ENCODE measurements around the gene MAP7D3.

MAP7D3 gene

GRCh38 chrX:136273986-136274385, 22.8 kb upstream of the MAP7D3 start:
- no peaks in the 10 kb centered on the region for H3K27me3 ChIP-seq (ENCODE audit: low read length)
- no peak overlapping the region for H3K4me3 ChIP-seq (ENCODE audit: insufficient read depth, low read length, poor library complexity, severe bottlenecking)
- TF ChIP-seq CTCF (IDR thresholded peaks at IDR 0.05; ENCODE audit: insufficient read depth, low read length, poor library complexity, severe bottlenecking) (no peak), EZH2phosphoT487 (conservative IDR thresholded peaks at IDR 0.05; ENCODE audit: low read length) (no peak)
- H2AFZ ChIP-seq (ENCODE audit: low read depth, low read length, severe bottlenecking): no peak overlapping the region
- H3K79me2 ChIP-seq (ENCODE audit: insufficient read depth, low read length): no peaks in the 10 kb centered on the region
- no peaks in the 10 kb centered on the region for H4K20me1 ChIP-seq (ENCODE audit: low read depth, low read length)
- no peak overlapping the region for H3K27ac ChIP-seq (ENCODE audit: low read depth, low read length)
- no peak overlapping the region for H3K4me2 ChIP-seq (ENCODE audit: low read depth, low read length, poor library complexity, severe bottlenecking)
- H3F3A ChIP-seq (ENCODE audit: insufficient read depth): no peaks in the 10 kb centered on the region
- no peaks in the 10 kb centered on the region for H3K36me3 ChIP-seq (ENCODE audit: low read length)
- H3K9me3 ChIP-seq (ENCODE audit: insufficient read depth, low read length): no peaks in the 10 kb centered on the region
- no peak overlapping the region for H3K9ac ChIP-seq (ENCODE audit: low read length)
- H3K9me2 ChIP-seq (replicated peaks; ENCODE audit: insufficient read depth, low read length): no peaks in the 10 kb centered on the region

DNA sequence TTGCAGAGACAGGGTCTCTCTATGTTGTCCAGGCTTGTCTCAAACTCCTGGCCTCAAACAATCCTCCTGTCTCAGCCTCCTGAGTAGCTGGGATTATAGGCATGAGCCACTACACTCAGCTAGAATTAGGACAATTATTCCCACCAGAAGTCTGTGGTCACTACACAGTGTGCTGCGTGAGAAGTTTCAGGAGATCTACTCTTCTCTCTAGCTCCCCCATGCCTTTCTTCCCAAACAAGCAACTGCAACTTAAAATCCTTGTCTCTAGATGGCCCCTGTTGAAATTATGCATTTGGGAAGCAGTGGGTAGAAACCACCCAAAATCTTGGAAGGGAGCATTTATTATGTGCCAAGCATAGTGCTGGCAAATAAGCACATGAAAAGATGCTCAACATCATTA, 21.1 kb upstream of the MAP7D3 start:
- TF ChIP-seq EZH2phosphoT487 (conservative IDR thresholded peaks at IDR 0.05; ENCODE audit: low read length): no peak
- TF ChIP-seq CTCF (IDR thresholded peaks at IDR 0.05; ENCODE audit: insufficient read depth, low read length, poor library complexity, severe bottlenecking): no peak
- Histone ChIP-seq H3K4me3 (ENCODE audit: insufficient read depth, low read length, poor library complexity, severe bottlenecking) (no peak overlapping the region), H4K20me1 (ENCODE audit: low read depth, low read length) (no peaks in the 10 kb centered on the region), H3K9ac (ENCODE audit: low read length) (no peak overlapping the region), H2AFZ (ENCODE audit: low read depth, low read length, severe bottlenecking) (no peak overlapping the region), H3K27me3 (ENCODE audit: low read length) (no peaks in the 10 kb centered on the region), H3K79me2 (ENCODE audit: insufficient read depth, low read length) (no peaks in the 10 kb centered on the region), H3K4me2 (ENCODE audit: low read depth, low read length, poor library complexity, severe bottlenecking) (no peak overlapping the region), H3K9me3 (ENCODE audit: insufficient read depth, low read length) (no peaks in the 10 kb centered on the region), H3K36me3 (ENCODE audit: low read length) (no peaks in the 10 kb centered on the region), H3K27ac (ENCODE audit: low read depth, low read length) (no peak overlapping the region), H3K9me2 (replicated peaks; ENCODE audit: insufficient read depth, low read length) (no peaks in the 10 kb centered on the region), H3F3A (ENCODE audit: insufficient read depth) (no peaks in the 10 kb centered on the region)

- H3K4me3 ChIP-seq (ENCODE audit: insufficient read depth, low read length, poor library complexity, severe bottlenecking): no peak overlapping the region
- no peaks in the 10 kb centered on the region for H4K20me1 ChIP-seq (ENCODE audit: low read depth, low read length)
- no peaks in the 10 kb centered on the region for H3F3A ChIP-seq (ENCODE audit: insufficient read depth)
- no peaks in the 10 kb centered on the region for H3K9me3 ChIP-seq (ENCODE audit: insufficient read depth, low read length)
- H2AFZ ChIP-seq (ENCODE audit: low read depth, low read length, severe bottlenecking): no peak overlapping the region
- H3K9ac ChIP-seq (ENCODE audit: low read length): no peak overlapping the region
- H3K36me3 ChIP-seq (ENCODE audit: low read length): no peaks in the 10 kb centered on the region
- H3K9me2 ChIP-seq (replicated peaks; ENCODE audit: insufficient read depth, low read length): no peaks in the 10 kb centered on the region
- H3K79me2 ChIP-seq (ENCODE audit: insufficient read depth, low read length): no peaks in the 10 kb centered on the region
- no peaks in the 10 kb centered on the region for H3K27me3 ChIP-seq (ENCODE audit: low read length)
- no peak for TF ChIP-seq EZH2phosphoT487 (conservative IDR thresholded peaks at IDR 0.05; ENCODE audit: low read length)
- no peak for TF ChIP-seq CTCF (IDR thresholded peaks at IDR 0.05; ENCODE audit: insufficient read depth, low read length, poor library complexity, severe bottlenecking)
- no peak overlapping the region for H3K4me2 ChIP-seq (ENCODE audit: low read depth, low read length, poor library complexity, severe bottlenecking)
- H3K27ac ChIP-seq (ENCODE audit: low read depth, low read length): no peak overlapping the region
Measured at GRCh38 chrX:136271300-136271699, 20.1 kb upstream of the MAP7D3 start.

DNA sequence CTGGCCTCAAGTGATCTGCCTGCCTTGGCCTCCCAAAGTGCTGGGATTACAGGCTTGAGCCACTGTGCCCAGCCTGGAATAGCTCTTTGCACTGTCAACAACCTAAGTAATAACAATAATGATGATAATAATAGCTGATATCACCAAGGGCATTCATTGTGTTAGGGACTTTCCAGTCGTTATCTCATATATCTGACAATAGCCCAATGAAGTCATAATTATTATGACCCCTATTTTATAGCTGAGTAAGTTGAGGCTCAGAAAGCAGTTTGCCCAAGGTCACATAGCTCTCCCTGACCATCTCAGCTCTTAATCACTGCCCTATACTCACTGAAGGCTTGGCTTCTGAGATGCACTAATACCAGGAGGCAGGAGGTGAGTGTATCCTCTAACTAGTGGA, 18.7 kb upstream of the MAP7D3 start:
- H4K20me1 ChIP-seq (ENCODE audit: low read depth, low read length): no peaks in the 10 kb centered on the region
- no peak overlapping the region for H3K9ac ChIP-seq (ENCODE audit: low read length)
- H3K79me2 ChIP-seq (ENCODE audit: insufficient read depth, low read length): no peaks in the 10 kb centered on the region
- H3F3A ChIP-seq (ENCODE audit: insufficient read depth): no peaks in the 10 kb centered on the region
- H3K27me3 ChIP-seq (ENCODE audit: low read length): no peaks in the 10 kb centered on the region
- H2AFZ ChIP-seq (ENCODE audit: low read depth, low read length, severe bottlenecking): no peak overlapping the region
- no peak overlapping the region for H3K27ac ChIP-seq (ENCODE audit: low read depth, low read length)
- no peak overlapping the region for H3K4me3 ChIP-seq (ENCODE audit: insufficient read depth, low read length, poor library complexity, severe bottlenecking)
- no peaks in the 10 kb centered on the region for H3K9me2 ChIP-seq (replicated peaks; ENCODE audit: insufficient read depth, low read length)
- H3K9me3 ChIP-seq (ENCODE audit: insufficient read depth, low read length): no peaks in the 10 kb centered on the region
- H3K36me3 ChIP-seq (ENCODE audit: low read length): no peaks in the 10 kb centered on the region
- no peak overlapping the region for H3K4me2 ChIP-seq (ENCODE audit: low read depth, low read length, poor library complexity, severe bottlenecking)
- no peak for TF ChIP-seq EZH2phosphoT487 (conservative IDR thresholded peaks at IDR 0.05; ENCODE audit: low read length)
- no peak for TF ChIP-seq CTCF (IDR thresholded peaks at IDR 0.05; ENCODE audit: insufficient read depth, low read length, poor library complexity, severe bottlenecking)
